NT2/D1 (cell line): Measurements from ENCODE around the gene JARID2.

ENCODE experiments used
- SUZ12 ChIP-seq: IDR thresholded peaks from 2 replicates; pipeline ENCODE4 v1.6.1; 2011; ENCODE audit not compliant: insufficient read length, insufficient read depth; ENCODE audit errors: extremely low read depth
- YY1 ChIP-seq: IDR thresholded peaks from 2 replicates; pipeline ENCODE4 v1.6.1; 2011; ENCODE audit not compliant: insufficient read length, insufficient read depth
- ZNF274 ChIP-seq: IDR thresholded peaks from 2 replicates; pipeline ENCODE4 v1.6.1; 2011; ENCODE audit warnings: mild to moderate bottlenecking, low read depth, low read length

GRCh38 chr6:15336900-15337560 lies 91.2 kb downstream of the JARID2 start:
- TF ChIP-seq YY1 (no peak), SUZ12 (no peak), ZNF274 (no peak)
